Heart left ventricle (tissue), 13 donors: ENCODE results near the gene FZD10.

Experiments
- POLR2A ChIP-seq, 2 donors: fragments of 450-650 bp; IDR thresholded peaks; one replicate each; pipeline ENCODE4 v1.6.1; 2017; ENCODE audit warnings: antibody characterized with exemption in 2 of 2, mild to moderate bottlenecking in 2 of 2, moderate library complexity in 2 of 2
- TF ChIP-seq, protein P1 (sequence below), 12 donors: fragments of 200-600 bp; sonication (generic) in 4 of 12; IDR thresholded peaks; one replicate each; pipeline versions ENCODE4 v1.5.0 to v1.8.0; 2018 to 2022; ENCODE audit warnings: antibody characterized with exemption in 12 of 12, mild to moderate bottlenecking in 5 of 12
- donor health status: ischemic (EF 13 %, LVEDD 7.1; RV severe dilation, severe dysfunction).
- donor health status: DM: no; HTN: yes; CAD: no.
- donor health status: DM: no; HTN: no; CAD: no.
- donor health status: ischemic (EF 25% LVEDD 6.9; RV normal size, moderate dysfunction).
- donor health status: ischemic (EF 25% LVEDD 5.7; RV mildly dilated, moderate dysfunction).
- donor health status: ischemic (EF 35%, LVEDD 5.7; RV mildly dilated, moderate dysfunction).
- donor health status: nonischemic (EF 11% LVEDD 7.7; RV severe dilation, severe dysfunction).
- donor health status: DM: yes; HTN: yes; CAD: no.
- donor health status: PGD.
- donor health status: ischemic (EF 29% LVEDD 5.4; RV normal size, mild dysfunction).
- donor health status: nonischemic (EF 23%, LVEDD 6.1; RV moderate dilation, normal function).

DNA sequence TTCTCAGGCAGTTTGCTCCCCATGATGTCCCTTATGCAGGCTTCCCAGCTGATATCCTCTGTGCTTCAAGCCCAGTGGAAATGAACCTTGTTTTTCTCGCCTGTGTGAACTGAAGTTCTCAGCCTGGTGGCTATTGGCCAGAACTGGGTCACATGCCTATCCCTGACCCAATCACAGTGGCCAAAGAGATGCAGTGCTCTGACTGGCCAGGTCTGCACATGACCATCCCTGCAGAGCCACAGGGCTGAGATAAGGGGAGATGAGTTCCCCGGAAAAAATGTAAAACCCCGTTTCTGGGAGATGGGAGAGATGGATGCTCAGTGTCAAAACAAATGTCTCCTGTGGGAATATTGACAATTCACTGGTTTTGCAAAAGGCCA is 34.7 kb upstream of the FZD10 start:
- TF ChIP-seq, protein P1, sequence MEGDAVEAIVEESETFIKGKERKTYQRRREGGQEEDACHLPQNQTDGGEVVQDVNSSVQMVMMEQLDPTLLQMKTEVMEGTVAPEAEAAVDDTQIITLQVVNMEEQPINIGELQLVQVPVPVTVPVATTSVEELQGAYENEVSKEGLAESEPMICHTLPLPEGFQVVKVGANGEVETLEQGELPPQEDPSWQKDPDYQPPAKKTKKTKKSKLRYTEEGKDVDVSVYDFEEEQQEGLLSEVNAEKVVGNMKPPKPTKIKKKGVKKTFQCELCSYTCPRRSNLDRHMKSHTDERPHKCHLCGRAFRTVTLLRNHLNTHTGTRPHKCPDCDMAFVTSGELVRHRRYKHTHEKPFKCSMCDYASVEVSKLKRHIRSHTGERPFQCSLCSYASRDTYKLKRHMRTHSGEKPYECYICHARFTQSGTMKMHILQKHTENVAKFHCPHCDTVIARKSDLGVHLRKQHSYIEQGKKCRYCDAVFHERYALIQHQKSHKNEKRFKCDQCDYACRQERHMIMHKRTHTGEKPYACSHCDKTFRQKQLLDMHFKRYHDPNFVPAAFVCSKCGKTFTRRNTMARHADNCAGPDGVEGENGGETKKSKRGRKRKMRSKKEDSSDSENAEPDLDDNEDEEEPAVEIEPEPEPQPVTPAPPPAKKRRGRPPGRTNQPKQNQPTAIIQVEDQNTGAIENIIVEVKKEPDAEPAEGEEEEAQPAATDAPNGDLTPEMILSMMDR (IDR thresholded peaks at IDR 0.05): no peak
- no peak for TF ChIP-seq POLR2A (IDR thresholded peaks at IDR 0.05)
